Endometrial microvascular endothelial cells (primary cell): ENCODE data around the gene MYBPC1. TPM values are rescaled to one million over a fixed set of nuclear protein-coding genes. Genes with fewer than 3 reads are reported as not detected.
"Not testable (repeated sequence)": the region's sequence is repeated elsewhere in the genome, so short reads cannot be mapped to it uniquely, and the experiment has no call there.

Source experiments
- in situ Hi-C: cut with HindIII; loops from 2 replicates; pipeline ENCODE4 v1.10.0; 2017; ENCODE audit warnings: low sequenced_read_pairs, low pct_unique_long_range_greater_than_20kb; ENCODE audit errors: inconsistent ontology term
- total RNA-seq: library from RNA; depleted of rRNA; stranded (reverse); fragments of >200 nt; gene quantifications from one replicate; pipeline ENCODE4 v1.2.3, GENCODE V29; 2015; ENCODE audit errors: inconsistent ontology term

The MYBPC1 gene
- not detected for total RNA-seq

DNA sequence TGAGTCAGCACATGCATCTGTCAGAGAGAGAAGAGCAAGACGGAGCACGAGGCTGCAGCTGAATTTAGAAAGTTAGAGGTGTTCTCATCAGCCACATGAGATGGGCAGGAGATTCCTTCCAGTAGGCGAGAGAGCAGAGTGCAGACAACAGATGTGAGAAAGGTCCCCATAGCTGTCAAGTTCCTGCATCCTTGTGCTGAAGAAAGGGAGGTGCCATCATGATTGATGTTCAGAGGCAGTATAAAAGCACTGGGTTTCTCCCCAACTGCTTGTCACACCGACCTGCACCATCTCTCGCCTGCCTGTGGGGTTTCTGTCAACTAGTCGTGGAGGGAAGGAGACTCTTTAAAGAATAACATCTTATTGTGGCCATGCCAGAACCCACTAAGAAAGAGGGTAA, at the start of gene MYBPC1:
Gene MYBPC1, plus strand, starts transcription at position 272 of the 400 bp plus-strand sequence. Its CDS starts 100 bp downstream, at position 372.
- in situ Hi-C loops: no loop called here

GRCh38 chr12:101551362-101552114, 43.2 kb upstream of the MYBPC1 start:
- in situ Hi-C loops: no loop called here

DNA sequence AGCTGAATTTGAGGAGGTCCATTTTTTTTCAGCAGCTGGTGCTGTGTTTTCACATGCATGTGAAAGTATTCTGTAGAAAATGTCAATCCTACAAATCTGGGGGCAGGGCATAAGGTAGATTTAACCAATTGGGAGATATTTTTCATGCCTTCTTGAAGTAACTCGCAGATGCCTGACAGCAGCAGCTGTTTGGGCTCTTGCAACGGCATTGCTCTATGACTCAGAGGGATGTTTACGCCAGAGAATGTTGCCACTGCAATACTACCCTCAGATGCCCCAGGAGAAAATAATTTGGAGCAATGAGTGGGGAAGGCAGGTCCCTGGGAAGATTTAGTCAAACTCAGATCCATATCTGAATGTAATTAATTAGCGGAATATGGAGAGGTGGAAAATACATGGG, 42.5 kb upstream of the MYBPC1 start:
- in situ Hi-C loops: no loop called here

- in situ Hi-C loops: no loop called here
These were observed 37.7 kb upstream of the MYBPC1 start for GRCh38 chr12:101557094-101557493.

GRCh38 chr12:101558726-101559125, 36.0 kb upstream of the MYBPC1 start:
- in situ Hi-C loops: not testable (repeated sequence)

- in situ Hi-C loops: no loop called here
These were observed 31.6 kb upstream of the MYBPC1 start for GRCh38 chr12:101563212-101563611.

- in situ Hi-C loops: no loop called here
These were observed 29.9 kb upstream of the MYBPC1 start for GRCh38 chr12:101564912-101565311.

- in situ Hi-C loops: no loop called here
These were observed 28.5 kb upstream of the MYBPC1 start for GRCh38 chr12:101566318-101566717.

DNA sequence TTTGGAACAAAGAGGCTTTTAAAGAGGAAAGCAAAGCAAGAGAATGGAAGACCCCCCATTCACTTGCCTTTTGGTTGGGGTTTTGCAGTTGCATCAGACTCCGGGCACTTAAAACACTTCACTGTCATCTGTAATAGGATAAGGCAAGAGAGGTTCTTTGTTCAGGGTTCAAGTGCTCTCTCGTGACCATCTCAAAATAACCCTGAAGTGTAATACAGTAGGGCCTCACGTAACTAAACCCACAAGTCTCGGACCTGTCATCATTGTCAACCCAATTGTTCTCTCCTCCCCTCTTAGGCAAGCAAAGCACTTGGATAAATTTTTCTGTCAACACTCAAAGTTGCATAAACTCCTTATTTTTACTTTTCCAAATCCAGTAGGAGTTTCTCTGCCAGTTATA, 26.9 kb upstream of the MYBPC1 start:
- in situ Hi-C loops: no loop called here

DNA sequence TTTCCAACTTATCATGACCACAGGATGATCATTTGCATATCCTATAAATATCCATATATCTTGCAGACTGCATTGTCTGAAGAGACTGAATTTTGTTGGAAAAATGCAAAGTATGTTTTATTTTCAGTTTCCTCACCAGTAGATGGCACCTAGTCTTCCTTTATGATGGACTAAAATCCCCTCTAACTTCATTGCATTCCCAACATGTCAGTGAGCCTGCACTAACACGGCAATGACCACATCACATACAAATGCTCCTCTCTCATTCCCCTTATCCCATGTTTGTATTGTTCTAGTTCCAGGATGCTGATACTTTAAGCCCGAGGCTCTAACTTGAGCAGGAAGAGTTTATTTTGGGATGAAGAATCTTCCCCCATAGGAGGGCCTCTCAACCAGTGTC, 24.7 kb upstream of the MYBPC1 start:
- in situ Hi-C loops: no loop called here

- in situ Hi-C loops: no loop called here
These were observed 23.7 kb upstream of the MYBPC1 start for GRCh38 chr12:101571105-101571504.

DNA sequence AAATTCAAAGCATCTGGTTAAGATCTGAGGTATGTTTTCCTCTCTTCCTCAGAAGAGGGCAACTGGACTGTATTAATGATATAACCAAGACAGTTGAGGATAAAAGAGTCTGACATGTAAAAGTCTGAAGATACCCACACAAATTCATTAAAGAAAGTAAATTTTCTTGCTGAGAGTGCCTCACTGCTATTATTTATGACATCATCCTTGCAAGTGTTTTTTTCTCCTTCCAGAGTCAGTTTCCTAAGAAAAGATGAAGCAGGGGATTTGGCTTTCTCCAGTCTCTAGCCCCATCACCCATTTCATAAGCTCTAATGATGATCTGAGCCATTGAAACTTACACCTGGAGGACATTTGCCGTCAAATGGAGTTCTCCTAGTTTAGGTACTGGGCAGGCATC, 21.0 kb upstream of the MYBPC1 start:
- in situ Hi-C loops: no loop called here

- in situ Hi-C loops: no loop called here
These were observed 16.4 kb upstream of the MYBPC1 start for GRCh38 chr12:101578417-101578816.

GRCh38 chr12:101581190-101581589, 13.6 kb upstream of the MYBPC1 start:
- in situ Hi-C loops: no loop called here

DNA sequence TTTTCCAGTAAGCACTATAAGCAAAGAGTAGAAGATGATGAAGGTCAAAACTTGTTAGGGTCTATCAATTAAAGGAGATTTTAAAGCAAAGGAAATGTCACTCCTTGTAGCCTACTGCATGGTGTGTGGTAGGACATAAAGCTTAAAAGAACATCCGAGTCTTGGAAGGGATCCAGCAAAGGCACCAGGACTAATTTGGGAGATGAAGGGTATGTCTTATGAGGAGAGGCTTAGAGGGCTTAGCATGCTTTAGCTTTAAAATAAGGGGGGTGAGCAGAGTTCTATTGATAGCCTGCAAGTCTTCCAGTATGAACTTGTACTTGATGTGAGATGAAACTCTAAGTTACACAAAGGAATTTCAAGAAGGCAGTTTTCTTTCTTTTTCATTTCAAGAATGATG, 11.8 kb upstream of the MYBPC1 start:
- in situ Hi-C loops: no loop called here

DNA sequence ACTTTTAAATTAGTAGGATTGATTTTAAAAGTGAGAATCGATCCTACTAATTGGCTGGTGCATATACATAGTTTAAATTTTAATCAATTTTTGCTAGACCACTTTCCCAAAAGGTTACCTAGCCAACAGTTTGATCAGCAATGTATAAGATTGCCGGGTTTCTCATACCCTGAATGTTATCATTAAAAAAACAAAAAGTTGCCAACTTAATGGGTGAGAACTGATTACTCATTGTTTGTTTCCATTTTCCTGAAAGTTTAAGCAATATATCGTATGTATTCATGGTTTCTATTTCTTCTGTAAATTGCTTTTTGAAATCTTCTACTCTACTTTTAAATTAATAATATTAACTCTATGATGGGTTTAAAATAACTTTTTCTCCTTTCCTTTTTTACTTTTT, 4.4 kb upstream of the MYBPC1 start:
- in situ Hi-C loops: no loop called here

DNA sequence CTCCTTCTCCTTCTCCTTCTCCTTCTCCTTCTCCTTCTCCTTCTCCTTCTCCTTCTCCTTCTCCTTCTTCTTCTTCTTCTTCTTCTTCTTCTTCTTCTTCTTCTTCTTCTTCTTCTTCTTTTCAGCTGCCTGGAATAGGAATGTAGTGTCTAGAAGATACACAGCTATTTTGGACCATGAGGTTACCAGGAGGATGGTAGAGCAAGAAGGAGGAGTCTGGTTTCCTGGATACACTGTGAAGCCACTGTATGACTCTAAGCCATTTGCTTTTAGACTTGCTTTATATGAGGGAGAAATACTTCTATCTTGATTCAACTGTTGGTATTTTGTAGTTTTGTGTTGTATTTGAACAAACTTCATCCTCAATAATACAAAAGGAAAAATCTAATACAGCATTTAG, 3.0 kb upstream of the MYBPC1 start:
- in situ Hi-C loops: no loop called here

DNA sequence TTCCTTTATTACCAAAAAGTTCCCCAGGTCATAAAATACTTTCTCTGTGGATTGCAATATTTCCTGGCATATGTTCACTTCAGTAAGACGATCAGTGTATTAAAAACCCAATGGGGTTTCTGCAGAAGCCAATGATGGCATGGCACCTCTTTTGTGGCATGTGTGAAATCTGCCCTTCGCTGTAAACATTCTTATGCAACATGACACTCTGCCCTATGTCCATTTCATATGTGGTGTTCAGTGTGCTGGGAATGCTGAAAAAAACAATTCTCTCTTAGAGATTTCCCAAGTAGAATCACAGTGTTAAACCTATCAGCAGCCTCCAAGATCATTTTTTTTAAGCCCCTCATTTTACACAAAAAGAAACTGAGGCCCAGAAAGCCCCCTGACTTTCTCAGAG, 2.3 kb upstream of the MYBPC1 start:
- in situ Hi-C loops: no loop called here

DNA sequence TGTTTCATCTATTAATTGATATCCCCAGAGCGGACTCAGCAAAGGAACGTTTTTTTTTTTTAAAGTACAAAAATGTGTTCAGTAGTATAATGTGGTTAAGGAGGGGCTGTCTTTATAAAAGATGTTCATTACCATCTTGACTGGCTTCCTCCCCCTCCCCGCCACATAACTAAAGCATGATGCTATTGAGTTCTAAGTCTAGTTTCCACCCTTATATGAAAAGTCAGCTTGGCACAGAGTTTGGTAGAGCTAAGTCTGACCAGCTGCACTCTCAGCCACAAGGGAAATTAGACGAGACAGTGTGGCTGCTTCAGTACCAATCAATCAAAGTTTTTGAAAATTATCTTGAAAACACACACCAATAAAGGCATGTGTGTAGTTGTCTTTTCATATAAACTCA, 1.9 kb upstream of the MYBPC1 start:
- in situ Hi-C loops: no loop called here

DNA sequence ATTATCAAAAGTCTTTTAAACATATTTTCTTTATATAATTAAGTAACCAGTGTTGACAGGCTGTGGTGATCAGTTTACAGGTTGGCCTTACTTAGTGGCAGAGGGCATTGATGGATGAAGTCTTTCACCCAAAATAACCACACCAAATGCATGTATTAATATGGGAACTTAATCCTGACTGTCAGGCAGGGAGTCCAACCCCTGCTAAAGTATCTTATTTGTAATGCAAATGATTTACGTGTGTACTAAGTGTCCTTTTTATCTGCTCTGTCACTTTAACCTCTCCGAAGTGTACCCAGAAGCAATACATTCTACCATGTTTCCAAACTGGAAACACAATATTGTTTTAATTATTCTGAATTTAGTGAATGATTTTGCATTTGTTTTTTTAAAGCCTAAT, 1.4 kb downstream of the MYBPC1 start:
- in situ Hi-C loops: no loop called here

DNA sequence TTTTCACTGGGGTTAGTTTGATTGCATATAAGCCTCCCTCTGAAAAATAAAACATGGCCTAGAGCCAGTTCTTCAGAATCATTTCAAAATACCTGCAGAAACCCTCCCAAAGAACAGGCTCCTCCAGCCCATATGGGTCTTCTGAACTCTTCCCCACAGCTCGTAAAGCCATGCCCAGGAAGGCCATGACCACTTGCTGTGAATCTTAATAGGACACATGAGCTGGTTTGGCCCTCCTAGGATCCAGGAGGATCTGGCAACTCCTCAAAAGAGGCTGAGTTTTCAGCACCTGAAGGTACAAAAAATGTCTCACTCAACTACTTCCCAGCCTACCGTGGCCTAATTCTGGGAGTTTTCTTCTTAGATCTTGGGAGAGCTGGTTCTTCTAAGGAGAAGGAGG, 2.4 kb downstream of the MYBPC1 start:
- in situ Hi-C loops: no loop called here
